ENCODE measurements around the gene OR52E4.
A peak's percentile ranks its signal among the peaks of the same experiment; 100 is the strongest.

Gene OR52E4

DNA sequence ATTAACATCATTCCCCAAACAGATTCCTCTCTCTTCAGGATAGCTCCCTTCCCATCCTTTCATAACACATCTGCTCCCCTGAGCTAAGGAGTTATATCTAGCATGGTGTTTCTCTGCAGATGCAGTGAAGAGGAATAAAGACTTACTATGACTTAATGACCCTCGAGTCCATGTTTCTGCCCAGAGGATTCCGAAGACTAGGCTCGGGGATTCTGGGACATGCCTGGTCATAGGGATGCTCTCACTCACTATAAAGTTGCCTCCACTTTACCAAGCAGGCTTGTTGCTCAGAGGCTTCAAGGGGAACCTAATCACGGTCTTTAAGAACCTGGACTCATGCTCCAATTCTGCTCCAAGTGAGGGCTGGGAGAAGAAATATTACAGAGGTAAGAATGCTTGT, at the start of gene OR52E4:
Gene OR52E4 (plus strand): TSS at position 301 of the 400 bp plus-strand sequence. CDS start 3,664 bp downstream, outside the sequence.
- DNase-seq (ENCODE audit: low read depth, low spot score): no peak

- peak; percentile 90 for DNase-seq (ENCODE audit: low read depth, low spot score)
Observed at GRCh38 chr11:5831196-5831829, 49.1 kb upstream of the OR52E4 start.

DNA sequence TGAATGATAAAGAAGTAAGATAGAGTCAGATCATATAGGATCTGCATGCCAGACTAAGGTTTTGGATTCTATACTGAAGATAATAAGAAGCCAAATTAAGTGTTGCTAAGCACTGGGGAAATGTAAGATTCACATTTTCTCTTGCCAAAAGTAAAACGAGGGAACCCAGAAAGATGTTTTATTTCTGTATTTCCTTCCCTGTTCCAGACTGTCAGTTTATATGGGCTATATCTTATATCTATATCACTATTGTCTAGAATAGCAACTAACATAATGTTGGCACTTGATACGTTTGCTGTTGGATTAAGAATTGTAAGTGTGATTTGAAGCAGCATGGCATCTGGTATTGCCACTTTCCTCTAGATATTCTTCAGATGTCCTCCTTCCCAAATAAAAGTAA, 47.0 kb upstream of the OR52E4 start:
- no peak for DNase-seq (ENCODE audit: low read depth, low spot score)

- DNase-seq (ENCODE audit: low read depth, low spot score): no peak
Observed at GRCh38 chr11:5837695-5838094, 42.7 kb upstream of the OR52E4 start.

GRCh38 chr11:5841797-5842196, 38.6 kb upstream of the OR52E4 start, which contains the start of gene OR52E6:
TSS of gene OR52E6 (minus strand) at chr11:5841897. CDS start at chr11:5841897, 0 bp downstream.
- DNase-seq (ENCODE audit: low read depth, low spot score): no peak

- no peak for DNase-seq (ENCODE audit: low read depth, low spot score)
Observed at GRCh38 chr11:5846701-5847100, 33.7 kb upstream of the OR52E4 start.

GRCh38 chr11:5847711-5848110, 32.7 kb upstream of the OR52E4 start:
- no peak for DNase-seq (ENCODE audit: low read depth, low spot score)

- DNase-seq (ENCODE audit: low read depth, low spot score): no peak
Observed at GRCh38 chr11:5851002-5851401, 29.4 kb upstream of the OR52E4 start.

DNA sequence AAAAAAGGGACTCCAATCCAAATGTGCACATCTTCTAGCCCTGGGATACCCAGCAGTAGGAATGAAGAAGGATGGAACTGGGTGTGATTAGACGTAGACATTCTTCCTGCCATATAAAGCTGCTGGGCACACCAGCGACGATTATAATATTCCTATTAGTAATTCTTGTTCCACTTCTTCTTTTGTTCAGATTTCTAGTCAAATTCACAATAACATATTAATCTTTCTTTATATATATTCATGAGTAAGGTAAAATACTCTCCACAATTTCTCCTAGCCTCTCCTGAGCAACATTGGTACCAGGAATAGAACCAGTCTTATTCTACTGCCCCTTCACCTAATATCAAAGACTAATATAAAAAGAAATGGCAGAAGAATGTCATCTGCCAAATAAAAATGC, 22.8 kb upstream of the OR52E4 start, which contains the start of gene OR52E8:
Gene OR52E8 (minus strand): TSS at position 101 of the 400 bp plus-strand sequence. CDS start 0 bp downstream, at position 101.
- DNase-seq (ENCODE audit: low read depth, low spot score): no peak

DNA sequence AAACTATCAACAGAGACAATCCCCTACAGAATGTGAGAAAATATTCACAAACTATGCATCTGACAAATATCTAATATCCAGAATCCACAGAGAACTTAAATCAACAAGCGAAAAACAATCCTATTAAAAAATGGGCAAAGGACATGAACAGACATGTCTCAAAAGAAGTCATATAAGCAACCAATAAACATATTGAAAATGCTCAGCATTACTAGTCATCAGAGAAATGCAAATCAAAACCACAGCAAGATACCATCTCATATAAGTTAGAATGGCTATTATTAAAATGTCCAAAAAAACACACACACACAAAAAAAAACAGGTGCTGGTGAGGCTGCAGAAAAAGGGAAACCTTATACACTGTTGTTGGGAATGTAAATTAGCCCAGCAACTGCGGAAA, 14.6 kb upstream of the OR52E4 start:
- DNase-seq (ENCODE audit: low read depth, low spot score): no peak

DNA sequence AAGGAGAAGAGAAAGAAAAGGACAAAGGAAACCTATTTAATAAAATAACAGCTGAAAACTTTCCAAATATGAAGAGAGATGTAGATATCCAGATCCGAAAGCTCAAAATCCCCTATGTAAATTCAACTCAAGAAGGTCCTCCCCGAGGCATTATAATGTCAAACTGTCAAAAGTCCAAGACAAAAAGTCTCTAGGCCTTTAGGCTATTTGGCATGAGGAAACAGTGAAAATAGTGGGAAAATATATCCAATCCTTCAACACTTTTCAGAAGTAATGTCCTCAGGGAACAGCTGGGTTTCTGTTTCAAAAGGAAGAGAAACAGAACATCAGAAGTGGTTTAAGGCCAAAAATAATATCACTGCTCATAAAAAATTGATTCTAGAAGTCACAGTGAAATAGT, 1.9 kb upstream of the OR52E4 start:
- no peak for DNase-seq (ENCODE audit: low read depth, low spot score)

- DNase-seq (ENCODE audit: low read depth, low spot score): no peak
Observed at GRCh38 chr11:5881756-5882155, 1.3 kb downstream of the OR52E4 start.

DNA sequence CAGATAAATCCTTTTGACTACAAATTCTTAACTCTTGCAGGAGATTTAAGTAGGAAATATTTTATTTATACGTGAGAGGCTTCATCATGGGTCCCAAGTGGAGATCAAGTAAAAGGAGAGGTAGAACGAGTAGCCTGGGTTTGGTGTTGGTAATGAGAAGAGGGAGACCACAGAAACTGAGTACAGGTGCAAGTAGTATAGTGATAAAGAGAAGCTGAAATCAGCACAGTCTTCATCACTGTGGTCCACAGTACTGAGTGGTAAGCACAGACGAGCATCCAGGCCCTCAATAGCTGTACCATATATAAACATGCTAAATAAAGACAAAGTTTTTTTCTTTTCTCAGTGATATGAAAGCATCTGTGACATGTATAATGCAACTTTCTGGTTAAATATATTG, 6.7 kb downstream of the OR52E4 start:
- DNase-seq (ENCODE audit: low read depth, low spot score): no peak

- DNase-seq (ENCODE audit: low read depth, low spot score): no peak
Observed at GRCh38 chr11:5887661-5888060, 7.2 kb downstream of the OR52E4 start.

- no peak for DNase-seq (ENCODE audit: low read depth, low spot score)
Observed at GRCh38 chr11:5891216-5891800, 10.9 kb downstream of the OR52E4 start.

DNA sequence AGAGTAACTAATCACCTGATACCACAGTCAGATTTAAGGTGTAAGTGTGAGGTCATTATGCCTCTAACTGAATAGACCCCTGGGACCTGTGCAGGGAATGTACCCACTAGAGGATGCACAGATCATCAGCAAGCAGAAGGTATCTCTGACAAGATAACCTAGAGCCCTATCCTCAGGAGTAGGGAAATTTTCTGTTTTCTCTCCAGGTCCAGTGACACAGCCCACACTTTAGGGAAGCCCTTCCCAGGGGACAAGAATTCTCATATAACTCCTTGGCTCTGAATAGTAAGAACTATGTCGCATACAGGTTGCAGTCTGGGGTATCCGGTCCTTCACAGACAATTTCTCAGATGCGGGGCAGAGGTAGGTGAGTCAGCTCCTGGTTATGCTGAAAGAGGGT, 12.5 kb downstream of the OR52E4 start, which contains the start of gene OR52E5:
Gene OR52E5 (plus strand): TSS at position 301 of the 400 bp plus-strand sequence. CDS start 7,569 bp downstream, outside the sequence.
- no peak for DNase-seq (ENCODE audit: low read depth, low spot score)

DNA sequence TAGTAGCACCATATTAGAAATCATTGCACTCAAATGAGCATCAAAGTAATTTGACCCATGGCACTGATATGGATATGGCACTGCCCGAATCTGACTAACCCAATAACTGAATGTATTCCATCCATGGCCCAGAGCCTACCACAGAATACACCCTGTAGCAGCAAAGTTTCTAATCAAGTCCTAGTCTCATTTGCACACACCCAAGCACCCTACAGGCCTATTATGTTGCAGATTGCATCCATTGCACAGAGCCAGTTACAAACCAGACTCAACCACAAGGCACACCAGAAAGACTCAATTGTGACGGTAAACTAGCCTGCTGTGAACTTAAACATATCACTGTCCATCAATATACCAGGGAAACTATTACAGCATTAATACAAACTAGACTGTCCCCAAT, 19.1 kb downstream of the OR52E4 start:
- no peak for DNase-seq (ENCODE audit: low read depth, low spot score)

DNA sequence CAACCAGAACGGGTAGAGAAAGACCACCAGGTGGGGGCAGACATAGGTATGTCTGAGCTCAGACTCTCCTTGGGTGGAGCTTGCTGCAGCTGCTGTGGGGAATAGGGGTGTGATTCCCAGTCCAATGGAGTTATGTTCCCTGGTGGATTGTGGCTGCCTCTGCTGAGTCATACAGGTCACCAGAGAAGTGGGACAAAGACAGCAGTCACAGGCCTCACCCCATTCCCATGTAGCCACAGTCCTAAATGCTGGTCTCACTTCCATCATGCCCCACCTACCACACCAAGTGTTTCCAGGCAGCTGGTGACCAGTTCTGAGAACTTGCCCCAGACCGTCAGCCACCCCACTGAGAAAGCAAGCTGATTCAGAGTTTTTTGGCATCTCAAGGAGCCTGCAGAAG, 30.1 kb downstream of the OR52E4 start:
- no peak for DNase-seq (ENCODE audit: low read depth, low spot score)

- DNase-seq (ENCODE audit: low read depth, low spot score): no peak
Observed at GRCh38 chr11:5922749-5923426, 42.5 kb downstream of the OR52E4 start.

- DNase-seq (ENCODE audit: low read depth, low spot score): no peak
Observed at GRCh38 chr11:5923427-5923776, 43.0 kb downstream of the OR52E4 start.

DNA sequence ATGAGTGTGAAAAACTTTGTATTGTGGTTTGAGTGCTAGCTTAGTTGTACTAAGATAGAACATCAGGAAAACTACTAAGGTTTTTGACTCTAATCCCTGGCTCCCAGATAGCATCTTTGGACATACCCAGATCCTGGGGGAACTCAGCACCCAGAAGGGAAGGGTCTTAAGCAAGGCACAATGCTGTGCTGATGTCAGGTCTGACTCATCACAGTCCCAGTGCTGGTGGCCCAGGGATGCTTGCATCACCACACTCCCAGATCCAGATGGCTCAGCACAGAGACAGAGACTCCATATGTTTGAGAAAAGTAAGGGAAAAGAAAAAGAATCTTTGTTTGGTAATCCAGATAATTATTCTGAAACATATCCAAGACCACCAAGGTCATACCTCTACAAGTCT, 43.4 kb downstream of the OR52E4 start:
- DNase-seq (ENCODE audit: low read depth, low spot score): no peak

DNA sequence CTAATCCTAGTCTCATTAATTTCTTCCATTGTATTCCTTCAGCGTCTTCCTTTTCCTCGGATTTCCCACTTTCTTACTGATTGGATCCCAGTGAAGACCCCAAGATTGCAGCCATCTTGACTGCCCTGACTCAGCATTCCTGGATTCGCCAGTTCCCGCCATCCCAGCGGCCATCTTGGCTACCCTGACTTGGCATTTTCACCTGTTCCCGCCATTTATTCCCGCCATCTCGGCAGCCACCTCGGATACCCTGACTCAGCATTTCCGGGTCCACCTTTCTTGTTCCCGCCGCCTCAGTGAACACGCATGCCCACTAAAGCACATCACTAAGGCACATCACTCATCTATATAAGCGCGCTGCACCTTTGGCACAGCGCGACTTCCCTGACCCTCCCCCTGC, 47.8 kb downstream of the OR52E4 start:
- no peak for DNase-seq (ENCODE audit: low read depth, low spot score)

DNA sequence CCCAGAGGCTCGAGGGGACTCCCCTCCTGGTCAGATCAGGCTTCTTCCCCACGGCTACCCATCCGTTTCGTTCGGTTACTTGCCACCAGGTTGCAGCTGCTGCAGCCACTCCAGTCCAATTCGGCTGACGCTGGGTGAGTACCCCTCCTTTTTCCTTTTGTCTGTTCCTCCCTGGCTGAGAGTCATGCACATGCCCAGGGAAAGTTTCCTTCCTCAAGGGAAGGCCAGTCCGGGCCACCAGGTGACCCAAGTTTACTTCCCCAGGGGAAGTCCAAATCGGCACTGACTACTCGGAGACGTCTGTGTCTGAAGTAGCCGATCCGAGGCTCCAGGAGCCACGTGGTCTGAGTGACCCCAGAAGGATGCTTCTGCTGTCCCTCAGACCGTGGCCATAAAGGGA, 48.4 kb downstream of the OR52E4 start:
- DNase-seq (ENCODE audit: low read depth, low spot score): no peak
